Spleen (tissue), 11 donors: ENCODE data around the gene PHC2. TPM values are rescaled to one million over a fixed set of nuclear protein-coding genes. Genes with fewer than 3 reads are reported as not detected.
A peak's percentile ranks its signal among the peaks of the same experiment; 100 is the strongest.

Source experiments
- DNase-seq: peaks from one replicate; pipeline ENCODE4 v3.0.0-alpha.2; 2020
- H3K27ac ChIP-seq, 8 donors: fragments of 200-600 bp; sonication (generic) in 7 of 8; 1 replicate in 4 of 8; 2 replicates in 4 of 8; pipeline versions ENCODE4 v1.5.0 to v1.8.0; 2016 to 2021; ENCODE audit warnings: inconsistent platforms in 4 of 8, mild to moderate bottlenecking in 4 of 8, moderate library complexity in 1 of 8
- H3K27me3 ChIP-seq, 7 donors: fragments of 200-600 bp; sonication (generic) in 6 of 7; replicated peaks in 1 of 7; 1 replicate in 4 of 7; 2 replicates in 3 of 7; pipeline versions ENCODE4 v1.5.0 to v1.8.0; 2016 to 2021; ENCODE audit warnings: inconsistent platforms in 3 of 7, mild to moderate bottlenecking in 1 of 7
- H3K36me3 ChIP-seq, 6 donors: fragments of 200-600 bp; sonication (generic) in 5 of 6; 1 replicate in 4 of 6; 2 replicates in 2 of 6; pipeline versions ENCODE4 v1.5.0 to v1.8.0; 2016 to 2021; ENCODE audit warnings: inconsistent platforms in 2 of 6
- H3K4me1 ChIP-seq, 6 donors: fragments of 200-600 bp; sonication (generic) in 5 of 6; 1 replicate in 3 of 6; 2 replicates in 3 of 6; pipeline versions ENCODE4 v1.5.0 to v1.8.0; 2016 to 2021; ENCODE audit warnings: inconsistent platforms in 3 of 6
- H3K4me3 ChIP-seq, 8 donors: fragments of 200-600 bp; sonication (generic) in 7 of 8; 1 replicate in 4 of 8; 2 replicates in 4 of 8; pipeline versions ENCODE4 v1.5.0 to v1.8.0; 2016 to 2021; ENCODE audit warnings: inconsistent platforms in 4 of 8, mild to moderate bottlenecking in 4 of 8, moderate library complexity in 2 of 8
- H3K9me3 ChIP-seq, 8 donors: fragments of 200-600 bp; sonication (generic) in 7 of 8; 1 replicate in 4 of 8; 2 replicates in 4 of 8; pipeline versions ENCODE4 v1.5.0 to v1.8.0; 2016 to 2021; ENCODE audit warnings: inconsistent platforms in 4 of 8
- CTCF ChIP-seq, 11 experiments: fragments of 200-600 bp in 7 of 11; fragments of 450-650 bp in 4 of 11; sonication (generic) in 4 of 11; IDR thresholded peaks in 8 of 11; conservative IDR thresholded peaks in 3 of 11; 1 replicate in 7 of 11; 2 replicates in 4 of 11; pipeline versions ENCODE4 v1.4.0 to v1.8.0; 2016 to 2021; ENCODE audit warnings: antibody characterized with exemption in 11 of 11, inconsistent platforms in 4 of 11, mild to moderate bottlenecking in 1 of 11
- POLR2A ChIP-seq, 3 donors: fragments of 450-650 bp; IDR thresholded peaks; one replicate each; pipeline ENCODE4 v1.5.1; 2017; ENCODE audit warnings: antibody characterized with exemption in 3 of 3, mild to moderate bottlenecking in 1 of 3
- POLR2AphosphoS5 ChIP-seq, 3 donors: sonication (generic); formaldehyde crosslinking; IDR thresholded peaks; one replicate each; pipeline ENCODE4 v1.5.1; 2017; ENCODE audit warnings: antibody characterized with exemption in 3 of 3
- WGBS, 5 donors: extraction: QIAGEN DNeasy Blood & Tissue Kit in 3 of 5; methylation state at CpG; one replicate each; pipeline versions ENCODE4 v1.1.5 to v1.1.7; 2013 to 2018; 5-methylcytosine and 5-hydroxymethylcytosine counted together
- intact Hi-C: fragments of 100-400 bp; cut with DNase I; formaldehyde crosslinking; loops from one replicate; pipeline ENCODE4 v1.15.0; 2023; ENCODE audit warnings: low total_unique reads
- polyA plus RNA-seq, 3 donors: library from polyadenylated mRNA; stranded (reverse); fragments of 200-250 nt; gene quantifications; one replicate each; pipeline ENCODE4 v1.2.1, GENCODE V29; 2013
- total RNA-seq, 7 donors: library from RNA; depleted of rRNA in 3 of 7; stranded (reverse); fragments of >200 nt in 3 of 7; fragmentation: NEBNext Ultra II Directional in 4 of 7; extraction: Animal tissue kit (Norgen Biotek cat#: 25700) in 4 of 7; gene quantifications; one replicate each; pipeline versions ENCODE4 v1.1.0 to v1.2.1, GENCODE V29; 2016 to 2021
- donor health status: healthy with polysubstance abuse.
- donor health status: DM: no; HTN: no; CAD: no; lungs with moderate emphysema.
- donor health status: DM: no; HTN: no; CAD: no.
- donor health status: Bipolar disorder and iron deficiency.
- donor health status: healthy.
- donor health status: DM: no; HTN: no; CAD: no.
- donor health status: DM: yes; HTN: yes; CAD: no.

Gene PHC2
- total and polyA plus RNA-seq, 10 donors, result 51.1 to 272 (median 136) TPM

GRCh38 chr1:33296824-33297223 is 134.1 kb downstream of the PHC2 start:
- Histone ChIP-seq H3K27me3 (no peaks in the 10 kb centered on the region), H3K9me3 (no peaks in the 10 kb centered on the region), H3K4me1 (peaks cover 0 to 55% (median 25%) of the 10 kb centered on the region in 6 donors), H3K4me3 (no peak overlapping the region), H3K27ac (no peak overlapping the region), H3K36me3 (peaks cover 0 to 83% (median 27%) of the 10 kb centered on the region in 6 donors)
- WGBS, 5 donors, result 74 to 95% (median 93%) methylated on average over 4 of the region's 4 CpGs
- intact Hi-C loops, result loop anchor here (5.0 kb wide), 2 partner anchors 70 to 175 kb away; partner anchors contain the start of gene ZSCAN20
- peak; percentile 45 for DNase-seq
- TF ChIP-seq POLR2A (IDR thresholded peaks at IDR 0.05) (no peak), POLR2AphosphoS5 (IDR thresholded peaks at IDR 0.05) (no peak), CTCF (IDR thresholded peaks at IDR 0.05 in 8 of 11, conservative IDR thresholded peaks at IDR 0.05 in 3 of 11) (no peak)

GRCh38 chr1:33296082-33296458 is 134.8 kb downstream of the PHC2 start:
- H3K4me1 ChIP-seq, result peaks cover 0 to 49% (median 25%) of the 10 kb centered on the region in 6 donors
- H3K36me3 ChIP-seq, result peaks cover 0 to 83% (median 27%) of the 10 kb centered on the region in 6 donors
- peak overlapping the region in 4 of 8 donors; percentile 38 to 49 (median 43) for H3K27ac ChIP-seq
- H3K27me3 ChIP-seq, result no peaks in the 10 kb centered on the region
- TF ChIP-seq POLR2AphosphoS5 (IDR thresholded peaks at IDR 0.05), result peak in 1 of 3 donors; percentile 14
- TF ChIP-seq CTCF (IDR thresholded peaks at IDR 0.05 in 8 of 11, conservative IDR thresholded peaks at IDR 0.05 in 3 of 11), result no peak
- no peak for TF ChIP-seq POLR2A (IDR thresholded peaks at IDR 0.05)
- WGBS, 5 donors, result 79 to 98% (median 91%) methylated on average over 8 to 9 of the region's 9 CpGs
- DNase-seq, result peak; percentile 72
- H3K4me3 ChIP-seq, result no peak overlapping the region
- no peaks in the 10 kb centered on the region for H3K9me3 ChIP-seq
- intact Hi-C loops, result loop anchor here (5.0 kb wide), 2 partner anchors 71 to 176 kb away; partner anchors contain the start of gene ZSCAN20

- Histone ChIP-seq H3K27ac (peak overlapping the region in 5 of 8 donors; percentile 5 to 49 (median 40)), H3K9me3 (no peaks in the 10 kb centered on the region), H3K36me3 (peaks cover 0 to 79% (median 27%) of the 10 kb centered on the region in 6 donors), H3K27me3 (no peaks in the 10 kb centered on the region), H3K4me3 (no peak overlapping the region), H3K4me1 (peaks cover 0 to 44% (median 25%) of the 10 kb centered on the region in 6 donors)
- DNase-seq, result peak; percentile 96
- TF ChIP-seq POLR2AphosphoS5 (IDR thresholded peaks at IDR 0.05) (peak; percentile 33 to 63 (median 57)), CTCF (IDR thresholded peaks at IDR 0.05 in 8 of 11, conservative IDR thresholded peaks at IDR 0.05 in 3 of 11) (peak; percentile 94 to 100 (median 98)), POLR2A (IDR thresholded peaks at IDR 0.05) (no peak)
- 43 to 52% (median 46%) methylated on average over 12 of the region's 12 CpGs for WGBS, 5 donors
- intact Hi-C loops, result loop anchor here (5.0 kb wide), 2 partner anchors 72 to 177 kb away; partner anchors contain the start of gene ZSCAN20
Measured at GRCh38 chr1:33295450-33296081, 135.3 kb downstream of the PHC2 start.

DNA sequence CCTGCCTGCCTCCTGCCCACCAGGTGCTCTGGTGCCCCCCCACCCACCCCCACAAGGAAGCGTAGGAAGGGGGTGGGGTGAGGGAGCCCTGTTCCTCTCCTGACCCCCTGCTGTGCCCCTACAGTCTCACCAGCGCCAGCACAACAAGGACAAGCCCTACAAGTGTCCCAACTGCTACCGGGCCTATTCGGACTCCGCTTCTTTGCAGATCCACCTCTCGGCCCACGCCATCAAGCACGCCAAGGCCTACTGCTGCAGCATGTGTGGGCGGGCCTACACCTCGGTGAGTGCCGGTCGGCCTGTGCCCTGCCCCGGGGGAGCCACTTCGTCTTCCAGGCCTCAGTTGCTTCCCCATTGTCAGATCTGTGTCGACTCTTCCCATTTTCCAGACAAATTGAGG is 135.9 kb downstream of the PHC2 start:
- intact Hi-C loops, result loop anchor here (5.0 kb wide), 2 partner anchors 72 to 177 kb away; partner anchors contain the start of gene ZSCAN20
- Histone ChIP-seq H3K9me3 (peaks cover 0 to under 1% (median 0%) of the 10 kb centered on the region in 8 donors), H3K4me3 (no peak overlapping the region), H3K27me3 (no peaks in the 10 kb centered on the region), H3K4me1 (peaks cover 0 to 42% (median 24%) of the 10 kb centered on the region in 6 donors), H3K36me3 (peaks cover 0 to 75% (median 27%) of the 10 kb centered on the region in 6 donors), H3K27ac (peak overlapping the region in 5 of 8 donors; percentile 5 to 49 (median 40))
- peak; percentile 80 for DNase-seq
- 81 to 89% (median 86%) methylated on average over 10 to 15 of the region's 15 CpGs for WGBS, 5 donors
- TF ChIP-seq POLR2AphosphoS5 (IDR thresholded peaks at IDR 0.05) (no peak), CTCF (IDR thresholded peaks at IDR 0.05 in 8 of 11, conservative IDR thresholded peaks at IDR 0.05 in 3 of 11) (no peak), POLR2A (IDR thresholded peaks at IDR 0.05) (no peak)
